Esophagus muscularis mucosa (tissue), 4 donors: Measurements from ENCODE around the gene QSOX2. TPM values are rescaled to one million over a fixed set of nuclear protein-coding genes. Genes with fewer than 3 reads are reported as not detected.

ENCODE experiments used
- DNase-seq: peaks from one replicate; pipeline ENCODE4 v3.0.0-alpha.2; 2017; ENCODE audit errors: extremely low spot score
- H3K27ac ChIP-seq, 4 donors: fragments of 200-600 bp; sonication (generic); replicated peaks in 1 of 4; 1 replicate in 3 of 4; 2 replicates in 1 of 4; pipeline ENCODE4 v1.5.1; 2016 to 2019; ENCODE audit warnings: mild to moderate bottlenecking in 1 of 4
- H3K27me3 ChIP-seq, 4 donors: fragments of 200-600 bp; sonication (generic); one replicate each; pipeline versions ENCODE4 v1.5.1 to v1.6.0; 2016 to 2019
- H3K36me3 ChIP-seq, 4 donors: fragments of 200-600 bp; sonication (generic); one replicate each; pipeline ENCODE4 v1.5.1; 2016 to 2019
- H3K4me1 ChIP-seq, 4 donors: fragments of 200-600 bp; sonication (generic); one replicate each; pipeline ENCODE4 v1.5.1; 2016 to 2019
- H3K4me3 ChIP-seq, 4 donors: fragments of 200-600 bp; sonication (generic); 1 replicate in 2 of 4; 2 replicates in 2 of 4; pipeline ENCODE4 v1.5.1; 2016 to 2019; ENCODE audit warnings: mild to moderate bottlenecking in 4 of 4, moderate library complexity in 1 of 4
- H3K9me3 ChIP-seq, 4 donors: fragments of 200-600 bp; sonication (generic); 1 replicate in 3 of 4; 2 replicates in 1 of 4; pipeline ENCODE4 v1.5.1; 2016 to 2019
- CTCF ChIP-seq, 3 experiments: fragments of 200-600 bp in 2 of 3; fragments of 450-650 bp in 1 of 3; sonication (generic) in 2 of 3; IDR thresholded peaks; one replicate each; pipeline ENCODE4 v1.5.1; 2017 to 2019; ENCODE audit warnings: antibody characterized with exemption in 3 of 3, mild to moderate bottlenecking in 2 of 3, moderate library complexity in 1 of 3
- EP300 ChIP-seq: sonication (generic); formaldehyde crosslinking; IDR thresholded peaks from one replicate; pipeline ENCODE4 v1.6.1; 2017; ENCODE audit warnings: antibody characterized with exemption
- POLR2A ChIP-seq: fragments of 450-650 bp; IDR thresholded peaks from one replicate; pipeline ENCODE4 v1.6.1; 2017; ENCODE audit warnings: antibody characterized with exemption, moderate library complexity, mild to moderate bottlenecking, low read depth
- POLR2AphosphoS5 ChIP-seq, 2 donors: sonication (generic); formaldehyde crosslinking; IDR thresholded peaks; one replicate each; pipeline ENCODE4 v1.6.1; 2017; ENCODE audit warnings: antibody characterized with exemption in 2 of 2
- WGBS: methylation state at CpG from one replicate; pipeline ENCODE4 v1.1.5; 2018; 5-methylcytosine and 5-hydroxymethylcytosine counted together
- intact Hi-C: fragments of 100-400 bp; cut with DNase I; formaldehyde crosslinking; loops from one replicate; pipeline ENCODE4 v1.15.1; 2023
- total RNA-seq, 4 donors: library from RNA; depleted of rRNA; stranded (reverse); fragments of >200 nt; gene quantifications; one replicate each; pipeline versions ENCODE4 v1.1.0 to v1.2.1, GENCODE V29; 2016

Gene QSOX2
- total RNA-seq, 4 donors from 2014 or later, result 5.4 to 7.6 (median 6.3) TPM

GRCh38 chr9:136169495-136169894 lies 76.1 kb downstream of the QSOX2 start:
- no peaks in the 10 kb centered on the region for H3K4me1 ChIP-seq
- no peaks in the 10 kb centered on the region for H3K9me3 ChIP-seq
- no peaks in the 10 kb centered on the region for H3K36me3 ChIP-seq
- WGBS, result 69% methylated on average over 6 of the region's 6 CpGs
- H3K4me3 ChIP-seq, result no peak overlapping the region
- no peak overlapping the region for H3K27ac ChIP-seq
- intact Hi-C loops, result no loop called here
- H3K27me3 ChIP-seq, result peaks cover 0 to 58% (median 6%) of the 10 kb centered on the region in 4 donors
- no peak for DNase-seq
- no peak for TF ChIP-seq EP300
- TF ChIP-seq POLR2A, result no peak
- no peak for TF ChIP-seq POLR2AphosphoS5 (IDR thresholded peaks at IDR 0.05)
- TF ChIP-seq CTCF (IDR thresholded peaks at IDR 0.05), result no peak

GRCh38 chr9:136163248-136163850 lies 82.3 kb downstream of the QSOX2 start:
- Histone ChIP-seq H3K4me1 (no peaks in the 10 kb centered on the region), H3K9me3 (peaks cover 0 to 11% (median 6%) of the 10 kb centered on the region in 4 donors), H3K36me3 (no peaks in the 10 kb centered on the region), H3K4me3 (no peak overlapping the region), H3K27me3 (peaks cover 0 to 40% (median 0%) of the 10 kb centered on the region in 4 donors), H3K27ac (no peak overlapping the region)
- 35% methylated on average over 1 of the region's 1 CpG for WGBS
- intact Hi-C loops, result no loop called here
- TF ChIP-seq POLR2A, result no peak
- no peak for TF ChIP-seq POLR2AphosphoS5 (IDR thresholded peaks at IDR 0.05)
- TF ChIP-seq EP300, result no peak
- TF ChIP-seq CTCF (IDR thresholded peaks at IDR 0.05), result no peak
- no peak for DNase-seq

GRCh38 chr9:136160995-136161610 lies 84.5 kb downstream of the QSOX2 start:
- WGBS, result 73% methylated on average over 9 of the region's 10 CpGs
- intact Hi-C loops, result no loop called here
- H3K27ac ChIP-seq, result no peak overlapping the region
- H3K9me3 ChIP-seq, result peaks cover 0 to 11% (median 6%) of the 10 kb centered on the region in 4 donors
- peaks cover 0 to 59% (median 7%) of the 10 kb centered on the region in 4 donors for H3K27me3 ChIP-seq
- no peaks in the 10 kb centered on the region for H3K4me1 ChIP-seq
- H3K4me3 ChIP-seq, result no peak overlapping the region
- no peak for TF ChIP-seq POLR2AphosphoS5 (IDR thresholded peaks at IDR 0.05)
- no peak for TF ChIP-seq POLR2A
- no peak for TF ChIP-seq CTCF (IDR thresholded peaks at IDR 0.05)
- no peak for TF ChIP-seq EP300
- DNase-seq, result no peak
- no peaks in the 10 kb centered on the region for H3K36me3 ChIP-seq

GRCh38 chr9:136160381-136160841 lies 85.2 kb downstream of the QSOX2 start:
- Histone ChIP-seq H3K4me1 (no peaks in the 10 kb centered on the region), H3K27me3 (peaks cover 0 to 66% (median 7%) of the 10 kb centered on the region in 4 donors), H3K4me3 (no peak overlapping the region), H3K36me3 (no peaks in the 10 kb centered on the region), H3K27ac (no peak overlapping the region), H3K9me3 (peaks cover 0 to 11% (median 6%) of the 10 kb centered on the region in 4 donors)
- no peak for TF ChIP-seq CTCF (IDR thresholded peaks at IDR 0.05)
- no peak for TF ChIP-seq POLR2A
- no peak for TF ChIP-seq POLR2AphosphoS5 (IDR thresholded peaks at IDR 0.05)
- TF ChIP-seq EP300, result no peak
- WGBS, result 78% methylated on average over 6 of the region's 12 CpGs
- intact Hi-C loops, result no loop called here
- no peak for DNase-seq
